ENCODE measurements around the gene UPK3B.
"Not testable (repeated sequence)": the region's sequence is repeated elsewhere in the genome, so short reads cannot be mapped to it uniquely, and the experiment has no call there.

UPK3B gene

GRCh38 chr7:76514926-76515771 is 4.8 kb downstream of the UPK3B start:
- Histone ChIP-seq H3K4me1 (ENCODE audit: insufficient read depth, low read length) (peaks cover 5% of the 10 kb centered on the region; the same call in 1 of the 2 replicates), H3K4me3 (ENCODE audit: low read depth in 1 of 2, low read length in 2 of 2) (no peak overlapping the region), H3K79me2 (ENCODE audit: insufficient read depth, low read length) (no peaks in the 10 kb centered on the region), H3K36me3 (ENCODE audit: insufficient read depth, low read length) (no peaks in the 10 kb centered on the region), H3K9ac (ENCODE audit: low read depth, low read length) (no peak overlapping the region), H3K27me3 (ENCODE audit: insufficient read depth, low read length, poor library complexity) (no peaks in the 10 kb centered on the region), H3K9me3 (ENCODE audit: insufficient read depth, low read length, severe bottlenecking) (no peaks in the 10 kb centered on the region), H2AFZ (ENCODE audit: low read depth, low read length) (no peak overlapping the region), H3K27ac (ENCODE audit: low read length) (no peak overlapping the region), H4K20me1 (ENCODE audit: insufficient read depth, low read length) (no peaks in the 10 kb centered on the region), H3K4me2 (ENCODE audit: insufficient read depth, low read length) (no peak overlapping the region)
- TF ChIP-seq EZH2 (IDR thresholded peaks at IDR 0.05; ENCODE audit: borderline replicate concordance, low read depth, low read length, severe bottlenecking) = no peak
- ATAC-seq (ENCODE audit: insufficient read depth, low read depth) (no peak), DNase-seq (no peak)

GRCh38 chr7:76515999-76516443 is 5.7 kb downstream of the UPK3B start:
- TF ChIP-seq EZH2 (IDR thresholded peaks at IDR 0.05; ENCODE audit: borderline replicate concordance, low read depth, low read length, severe bottlenecking) (no peak), CTCF (IDR thresholded peaks at IDR 0.05; ENCODE audit: borderline replicate concordance, extremely low read depth, low read length, poor library complexity, severe bottlenecking) (peak; percentile 81)
- DNase-seq = peak; percentile 50
- ATAC-seq (ENCODE audit: insufficient read depth, low read depth) = peak; percentile 72
- Histone ChIP-seq H3K27ac (ENCODE audit: low read length) (no peak overlapping the region), H3K4me1 (ENCODE audit: insufficient read depth, low read length) (peaks cover 5% of the 10 kb centered on the region; the same call in 1 of the 2 replicates), H3K4me2 (ENCODE audit: insufficient read depth, low read length) (peak overlapping the region; percentile 50; the same call in 1 of the 2 replicates), H3K9me3 (ENCODE audit: insufficient read depth, low read length, severe bottlenecking) (no peaks in the 10 kb centered on the region), H3K9ac (ENCODE audit: low read depth, low read length) (no peak overlapping the region), H2AFZ (ENCODE audit: low read depth, low read length) (peak overlapping the region; percentile 39; the same call in 1 of the 2 replicates), H4K20me1 (ENCODE audit: insufficient read depth, low read length) (no peaks in the 10 kb centered on the region), H3K79me2 (ENCODE audit: insufficient read depth, low read length) (no peaks in the 10 kb centered on the region), H3K4me3 (ENCODE audit: low read depth in 1 of 2, low read length in 2 of 2) (no peak overlapping the region), H3K27me3 (ENCODE audit: insufficient read depth, low read length, poor library complexity) (no peaks in the 10 kb centered on the region), H3K36me3 (ENCODE audit: insufficient read depth, low read length) (no peaks in the 10 kb centered on the region)

DNA sequence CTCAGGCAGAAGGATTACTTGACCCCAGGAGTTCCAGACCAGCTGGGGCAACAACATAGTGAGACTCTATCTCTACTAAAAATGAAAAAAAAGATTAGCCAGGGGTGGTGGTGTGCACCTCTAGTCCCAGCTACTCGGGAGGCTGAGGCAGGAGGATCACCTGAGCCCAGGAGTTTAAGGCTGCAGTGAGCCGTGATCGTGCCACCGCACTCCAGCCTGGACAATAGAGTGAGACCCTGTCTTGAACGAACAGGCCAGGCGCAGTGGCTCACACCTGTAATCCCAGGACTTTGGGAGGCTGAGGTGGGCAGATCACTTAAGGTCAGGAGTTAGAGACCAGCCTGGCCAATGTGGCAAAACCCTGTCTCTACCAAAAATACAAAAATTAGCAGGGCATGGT is 6.6 kb downstream of the UPK3B start:
- H3K4me3 ChIP-seq (ENCODE audit: low read depth in 1 of 2, low read length in 2 of 2); DNase-seq; H3K9me3 ChIP-seq (ENCODE audit: insufficient read depth, low read length, severe bottlenecking); H3K9ac ChIP-seq (ENCODE audit: low read depth, low read length); H3K27me3 ChIP-seq (ENCODE audit: insufficient read depth, low read length, poor library complexity); H3K36me3 ChIP-seq (ENCODE audit: insufficient read depth, low read length); H3K27ac ChIP-seq (ENCODE audit: low read length); H3K79me2 ChIP-seq (ENCODE audit: insufficient read depth, low read length); H2AFZ ChIP-seq (ENCODE audit: low read depth, low read length); H4K20me1 ChIP-seq (ENCODE audit: insufficient read depth, low read length); H3K4me1 ChIP-seq (ENCODE audit: insufficient read depth, low read length); H3K4me2 ChIP-seq (ENCODE audit: insufficient read depth, low read length); ATAC-seq (ENCODE audit: insufficient read depth, low read depth): not testable (repeated sequence)

DNA sequence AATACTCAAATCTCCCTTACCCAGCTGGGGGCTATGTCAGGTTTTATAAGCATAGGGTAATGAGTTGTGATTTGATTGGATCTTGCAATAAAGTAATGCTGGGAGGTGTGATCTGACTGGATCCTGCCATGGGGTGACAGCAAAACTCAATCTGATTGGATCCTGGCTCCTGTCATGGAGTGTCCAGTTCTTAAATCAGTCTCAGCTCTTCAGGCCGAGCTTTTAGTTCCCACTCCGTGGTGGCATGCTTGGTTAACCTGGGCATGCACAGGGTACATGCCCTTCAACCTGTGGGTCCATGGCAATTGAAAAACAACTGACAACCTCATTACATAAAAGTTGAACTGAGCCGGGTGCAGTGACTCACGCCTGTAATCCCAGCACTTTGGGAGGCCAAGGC is 15.8 kb downstream of the UPK3B start:
- not testable (repeated sequence) for H3K36me3 ChIP-seq (ENCODE audit: insufficient read depth, low read length); H3K4me1 ChIP-seq (ENCODE audit: insufficient read depth, low read length); H3K79me2 ChIP-seq (ENCODE audit: insufficient read depth, low read length); H4K20me1 ChIP-seq (ENCODE audit: insufficient read depth, low read length); ATAC-seq (ENCODE audit: insufficient read depth, low read depth); H3K27me3 ChIP-seq (ENCODE audit: insufficient read depth, low read length, poor library complexity); H3K27ac ChIP-seq (ENCODE audit: low read length); H3K9me3 ChIP-seq (ENCODE audit: insufficient read depth, low read length, severe bottlenecking); DNase-seq; H3K9ac ChIP-seq (ENCODE audit: low read depth, low read length); H3K4me2 ChIP-seq (ENCODE audit: insufficient read depth, low read length); H2AFZ ChIP-seq (ENCODE audit: low read depth, low read length); H3K4me3 ChIP-seq (ENCODE audit: low read depth in 1 of 2, low read length in 2 of 2)

GRCh38 chr7:76531643-76532042 is 21.3 kb downstream of the UPK3B start:
- not testable (repeated sequence) for DNase-seq; H3K27me3 ChIP-seq (ENCODE audit: insufficient read depth, low read length, poor library complexity); H3K27ac ChIP-seq (ENCODE audit: low read length); H3K4me3 ChIP-seq (ENCODE audit: low read depth in 1 of 2, low read length in 2 of 2); H2AFZ ChIP-seq (ENCODE audit: low read depth, low read length); H3K36me3 ChIP-seq (ENCODE audit: insufficient read depth, low read length); H3K9me3 ChIP-seq (ENCODE audit: insufficient read depth, low read length, severe bottlenecking); H3K9ac ChIP-seq (ENCODE audit: low read depth, low read length); H3K79me2 ChIP-seq (ENCODE audit: insufficient read depth, low read length); ATAC-seq (ENCODE audit: insufficient read depth, low read depth); H3K4me2 ChIP-seq (ENCODE audit: insufficient read depth, low read length); H4K20me1 ChIP-seq (ENCODE audit: insufficient read depth, low read length); H3K4me1 ChIP-seq (ENCODE audit: insufficient read depth, low read length)

GRCh38 chr7:76543197-76543596 is 32.8 kb downstream of the UPK3B start, which contains the start of gene SPDYE16:
TSS of gene SPDYE16 (minus strand) at chr7:76543297. CDS start at chr7:76541459, 1,838 bp downstream.
- not testable (repeated sequence) for H3K9me3 ChIP-seq (ENCODE audit: insufficient read depth, low read length, severe bottlenecking); DNase-seq; H3K36me3 ChIP-seq (ENCODE audit: insufficient read depth, low read length); H3K27ac ChIP-seq (ENCODE audit: low read length); H2AFZ ChIP-seq (ENCODE audit: low read depth, low read length); H3K4me3 ChIP-seq (ENCODE audit: low read depth in 1 of 2, low read length in 2 of 2); ATAC-seq (ENCODE audit: insufficient read depth, low read depth); H3K4me1 ChIP-seq (ENCODE audit: insufficient read depth, low read length); H3K79me2 ChIP-seq (ENCODE audit: insufficient read depth, low read length); H3K4me2 ChIP-seq (ENCODE audit: insufficient read depth, low read length); H4K20me1 ChIP-seq (ENCODE audit: insufficient read depth, low read length); H3K27me3 ChIP-seq (ENCODE audit: insufficient read depth, low read length, poor library complexity); H3K9ac ChIP-seq (ENCODE audit: low read depth, low read length)

Measured in DND-41 (cell line).